Stimulated activated CD4-positive, alpha-beta T cell treated with anti-CD3 and anti-CD28 coated beads, Interleukin-4, amount 100 ng/mL, for 1 hour (primary cell): Measurements from ENCODE around the gene IP6K1.
"Not testable (repeated sequence)": the region's sequence is repeated elsewhere in the genome, so short reads cannot be mapped to it uniquely, and the experiment has no call there.

Experiments
- DNase-seq: peaks from one replicate; pipeline ENCODE4 v3.0.0-alpha.2; 2020

Gene IP6K1

DNA sequence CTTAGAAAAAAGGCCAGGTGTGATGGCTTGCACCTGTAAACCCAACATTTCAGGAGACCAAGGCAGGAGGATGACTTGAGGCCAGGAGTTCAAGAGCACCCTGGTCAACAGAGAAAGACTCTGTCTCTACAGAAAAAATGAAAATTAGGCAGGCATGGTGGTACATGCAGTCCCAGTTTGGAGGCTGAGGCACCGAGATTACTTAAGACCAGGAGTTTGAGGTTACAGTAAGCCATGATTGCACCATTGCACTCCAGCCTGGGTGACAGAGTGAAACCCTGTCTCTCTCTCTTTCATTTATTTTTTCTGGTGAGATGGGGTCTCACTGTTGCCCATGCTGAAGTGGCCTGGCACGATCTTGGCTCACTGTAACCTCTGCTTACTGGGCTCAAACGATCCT is 24.7 kb downstream of the IP6K1 start:
- no peak for DNase-seq

GRCh38 chr3:49759226-49759625 is 27.1 kb downstream of the IP6K1 start:
- DNase-seq: no peak

DNA sequence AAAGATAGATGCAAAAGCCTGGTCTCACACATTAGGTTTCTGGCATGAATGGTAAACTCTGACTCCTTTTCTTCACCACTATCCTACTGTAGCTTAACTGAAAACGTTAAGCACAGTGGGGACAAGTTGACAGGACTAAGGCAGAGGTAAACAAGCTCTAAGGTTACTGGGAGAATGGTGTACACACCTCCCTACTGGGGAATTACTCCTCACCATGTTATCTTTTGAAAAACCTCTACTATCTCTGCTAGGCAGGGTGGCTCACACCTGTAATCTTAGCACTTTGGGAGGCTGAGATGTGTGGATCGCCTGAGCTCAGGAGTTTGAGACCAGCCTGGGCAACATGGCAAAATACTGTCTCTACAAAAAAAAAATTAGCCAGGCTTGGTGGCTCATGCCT is 29.1 kb downstream of the IP6K1 start:
- DNase-seq: no peak

GRCh38 chr3:49756036-49756435 is 30.3 kb downstream of the IP6K1 start:
- DNase-seq: no peak

- no peak for DNase-seq
Measured at GRCh38 chr3:49754536-49754935, 31.8 kb downstream of the IP6K1 start.

- no peak for DNase-seq
Measured at GRCh38 chr3:49751501-49751900, 34.8 kb downstream of the IP6K1 start.

GRCh38 chr3:49750056-49750455 is 36.3 kb downstream of the IP6K1 start:
- DNase-seq: no peak

- DNase-seq: not testable (repeated sequence)
Measured at GRCh38 chr3:49748874-49749273, 37.5 kb downstream of the IP6K1 start.

DNA sequence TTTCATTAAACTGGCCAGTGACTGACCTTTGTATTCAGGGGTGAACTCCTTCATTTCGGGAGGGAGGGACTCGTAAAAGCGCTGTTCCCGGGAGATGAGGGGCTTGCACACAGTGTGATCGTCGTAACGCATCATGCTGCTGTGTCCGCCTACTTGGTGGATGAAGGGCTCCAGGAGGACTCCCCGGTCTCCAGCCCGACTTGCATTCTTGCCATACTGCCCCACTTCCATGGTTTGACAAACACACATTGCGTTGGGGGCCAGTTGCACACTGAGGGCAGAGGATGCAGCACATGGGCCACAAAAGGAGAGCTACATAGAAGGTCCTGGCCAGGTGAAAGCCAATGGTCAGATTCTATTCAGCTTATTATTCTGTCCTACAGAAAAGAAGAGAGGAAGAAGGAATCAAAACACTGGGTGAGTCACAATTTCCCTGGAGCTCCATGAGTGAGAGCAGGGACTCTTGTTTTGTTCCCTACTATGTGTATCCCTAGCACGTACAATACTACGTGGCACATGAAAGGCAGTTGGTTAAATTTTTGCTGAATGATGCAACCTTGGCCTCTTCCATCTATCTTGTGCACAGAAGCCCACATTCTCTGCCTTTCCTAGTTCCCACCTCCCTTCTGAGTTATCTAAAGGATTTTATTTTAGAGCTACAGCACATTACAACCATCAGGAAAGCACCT is 38.4 kb downstream of the IP6K1 start:
- DNase-seq: no peak

GRCh38 chr3:49745986-49746385 is 40.4 kb downstream of the IP6K1 start:
- no peak for DNase-seq

DNA sequence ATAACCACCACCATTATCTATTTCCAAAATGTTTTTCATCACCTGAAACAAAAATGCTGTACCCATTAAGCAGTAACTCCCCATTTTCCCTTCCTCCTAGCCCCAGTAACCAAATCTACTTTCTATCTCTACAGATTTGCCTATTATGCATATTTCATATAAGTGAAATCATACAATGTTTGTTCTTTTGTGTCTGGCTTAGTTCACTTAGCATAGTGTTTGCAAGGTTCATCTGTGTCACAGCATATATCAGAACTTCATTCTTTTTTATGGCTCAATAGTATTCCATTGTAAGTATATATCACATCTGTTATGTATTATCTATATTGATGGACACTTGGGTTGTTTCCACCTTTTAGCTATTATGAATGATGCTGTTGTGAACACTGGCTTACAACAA is 45.9 kb downstream of the IP6K1 start:
- no peak for DNase-seq

- DNase-seq: no peak
Measured at GRCh38 chr3:49738067-49738713, 48.2 kb downstream of the IP6K1 start.

DNA sequence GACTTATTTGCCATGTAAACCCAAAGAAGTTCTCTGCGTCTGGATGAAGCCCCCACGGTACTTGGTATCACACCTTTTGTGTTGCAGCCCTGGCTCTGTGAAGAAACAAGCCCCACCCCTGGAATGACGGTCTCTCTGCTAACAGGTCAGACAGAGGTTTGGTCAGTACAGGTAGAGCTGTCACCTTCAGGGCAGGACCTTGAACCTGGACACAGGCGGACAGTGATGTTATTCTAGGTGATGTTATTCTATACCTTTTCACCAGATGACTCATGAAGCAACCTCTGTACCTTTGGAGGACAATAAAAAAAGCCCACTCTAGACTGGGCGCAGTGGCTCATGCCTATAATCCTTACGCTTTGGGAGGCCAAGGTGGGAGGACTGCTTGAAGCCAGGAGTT is 51.6 kb downstream of the IP6K1 start:
- no peak for DNase-seq

DNA sequence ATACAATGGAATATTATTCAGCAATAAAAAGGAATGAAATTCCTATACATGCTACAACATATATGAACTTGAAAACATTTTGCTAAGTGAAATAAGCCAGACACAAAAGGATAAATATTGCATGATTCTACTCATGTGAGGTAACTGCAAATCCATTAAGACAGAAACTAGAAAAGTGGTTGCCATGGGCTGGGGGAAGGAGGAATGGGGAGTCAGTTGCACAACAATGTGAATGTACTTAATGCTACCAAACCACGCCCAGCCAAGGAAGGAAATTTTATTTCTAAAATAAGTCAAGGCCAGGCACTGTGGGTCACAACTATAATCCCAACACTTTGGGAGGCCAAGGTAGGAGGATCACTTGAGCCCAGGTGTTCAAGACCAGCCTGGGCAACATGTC is 52.8 kb downstream of the IP6K1 start:
- DNase-seq: no peak

- no peak for DNase-seq
Measured at GRCh38 chr3:49732597-49732996, 53.7 kb downstream of the IP6K1 start.

DNA sequence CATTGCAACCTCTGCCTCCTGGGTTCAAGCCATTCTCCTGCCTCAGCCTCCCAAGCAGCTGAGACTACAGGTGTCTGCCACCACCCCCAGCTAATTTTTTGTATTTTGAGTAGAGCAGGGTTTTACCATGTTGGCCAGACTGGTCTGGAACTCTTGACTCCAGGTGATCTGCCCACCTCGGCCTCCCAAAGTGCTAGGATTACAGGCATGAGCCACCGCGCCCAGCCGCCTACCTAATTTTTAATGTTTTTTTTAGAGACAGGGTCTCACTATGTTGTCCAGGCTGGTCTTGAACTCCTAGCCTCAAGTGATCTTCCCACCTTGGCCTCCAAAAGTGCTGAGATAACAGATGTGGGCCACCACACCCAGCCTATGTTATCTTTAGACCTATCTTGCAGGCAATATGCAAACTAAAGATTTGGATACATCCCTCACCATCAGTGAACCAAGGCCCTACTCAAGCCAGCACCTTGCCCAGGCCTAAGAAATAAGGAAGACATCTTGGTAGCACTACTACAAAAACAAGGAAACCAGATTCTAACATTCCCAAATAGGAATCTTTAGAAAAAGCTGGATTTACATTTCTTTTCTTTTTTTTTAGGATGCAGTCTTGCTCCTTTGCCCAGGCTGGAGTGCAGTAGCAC is 56.3 kb downstream of the IP6K1 start:
- DNase-seq: no peak

DNA sequence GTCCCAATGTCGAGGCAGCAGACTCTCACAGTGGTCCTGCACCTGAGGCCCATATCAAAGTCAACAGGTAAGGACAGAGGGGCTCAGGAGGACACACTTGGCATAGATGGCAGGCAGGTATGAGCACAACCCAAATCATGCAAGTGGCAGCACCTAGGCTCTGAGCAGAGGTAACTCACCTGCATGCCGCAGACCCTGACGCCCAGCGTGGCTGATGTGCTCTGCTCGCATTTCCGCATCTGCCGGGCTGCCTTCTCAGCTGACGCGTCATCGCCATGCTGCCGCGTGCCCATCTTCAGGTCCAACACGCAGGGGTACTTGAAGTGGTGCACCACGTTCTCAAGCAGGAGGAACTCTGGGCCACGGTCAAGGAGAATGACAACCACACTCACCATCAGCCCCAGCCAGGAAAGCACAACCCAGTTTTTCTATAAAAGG is 58.4 kb downstream of the IP6K1 start:
- no peak for DNase-seq

DNA sequence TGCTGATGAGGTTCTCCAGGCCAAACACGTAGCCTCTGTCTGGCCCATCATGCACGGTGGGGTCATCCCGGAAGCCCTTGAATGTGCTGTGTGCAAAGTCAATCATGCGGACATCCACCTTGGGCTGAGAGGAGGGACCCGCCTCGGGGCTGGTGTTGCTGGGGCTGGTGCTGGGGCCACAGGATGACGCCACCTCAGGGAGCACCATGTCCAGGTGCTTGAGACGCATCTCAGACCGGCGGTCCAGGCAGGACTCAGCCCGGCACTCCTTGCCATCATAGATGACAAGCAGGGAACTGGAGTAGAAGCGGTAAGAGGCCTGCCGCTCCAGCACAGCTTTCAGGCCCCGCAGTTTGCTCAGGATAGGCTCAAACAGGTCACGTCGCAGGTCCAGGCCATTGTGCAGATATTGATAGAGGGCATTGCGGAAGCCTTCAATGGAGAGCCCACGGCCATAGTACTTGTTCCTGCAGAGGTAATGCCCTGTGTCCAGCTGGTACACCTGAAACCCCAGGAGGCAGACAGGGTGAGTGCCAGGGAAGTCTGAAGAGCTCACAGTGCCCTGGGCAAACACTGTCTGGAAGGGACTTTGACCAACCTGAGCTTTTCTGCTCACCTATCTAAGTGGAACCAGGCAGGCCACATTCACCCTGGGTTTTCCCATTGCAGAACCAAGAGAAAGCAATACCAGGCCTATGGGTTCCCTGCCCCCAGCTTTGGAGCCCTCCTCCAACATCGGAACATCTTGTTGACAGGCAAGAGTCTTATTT is 59.0 kb downstream of the IP6K1 start:
- DNase-seq: no peak

DNA sequence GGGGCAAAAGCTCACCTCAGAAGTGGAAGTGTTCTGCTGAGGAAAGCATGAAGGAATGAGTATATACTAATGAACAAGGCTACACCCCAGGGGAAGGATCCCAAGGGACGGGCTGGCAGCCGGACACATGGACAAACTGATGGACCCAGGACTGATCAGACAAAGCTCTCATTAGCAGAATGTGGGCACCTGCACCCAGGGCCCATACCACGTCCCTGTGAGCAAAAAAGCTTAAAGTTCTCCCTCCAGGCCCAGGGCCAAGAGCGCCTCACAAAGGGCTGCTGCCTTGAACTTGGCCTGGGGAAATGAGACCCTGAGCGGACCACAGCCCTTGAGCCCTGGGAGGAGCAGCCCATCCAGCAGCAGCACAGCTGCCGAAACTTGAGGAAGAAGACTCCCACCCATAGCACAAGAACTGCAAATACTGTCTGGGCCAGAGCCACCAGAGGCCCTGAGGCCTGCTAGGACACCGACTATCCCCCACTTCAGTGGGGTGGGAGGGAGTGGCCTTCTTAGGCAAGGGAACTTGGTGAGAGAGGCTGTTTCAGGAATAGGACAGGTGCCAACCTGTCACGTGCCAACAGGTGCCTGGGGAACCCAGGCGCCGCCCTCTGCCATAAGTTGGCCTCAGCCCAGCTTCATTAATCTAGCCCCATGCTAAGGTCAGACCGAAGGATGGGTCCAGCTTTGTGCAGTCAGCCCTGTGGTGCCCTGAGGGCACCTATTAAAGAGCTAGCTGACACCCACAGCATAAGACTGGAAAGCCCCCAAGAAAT is 60.2 kb downstream of the IP6K1 start:
- no peak for DNase-seq

GRCh38 chr3:49724586-49724985 is 61.8 kb downstream of the IP6K1 start:
- DNase-seq: no peak

DNA sequence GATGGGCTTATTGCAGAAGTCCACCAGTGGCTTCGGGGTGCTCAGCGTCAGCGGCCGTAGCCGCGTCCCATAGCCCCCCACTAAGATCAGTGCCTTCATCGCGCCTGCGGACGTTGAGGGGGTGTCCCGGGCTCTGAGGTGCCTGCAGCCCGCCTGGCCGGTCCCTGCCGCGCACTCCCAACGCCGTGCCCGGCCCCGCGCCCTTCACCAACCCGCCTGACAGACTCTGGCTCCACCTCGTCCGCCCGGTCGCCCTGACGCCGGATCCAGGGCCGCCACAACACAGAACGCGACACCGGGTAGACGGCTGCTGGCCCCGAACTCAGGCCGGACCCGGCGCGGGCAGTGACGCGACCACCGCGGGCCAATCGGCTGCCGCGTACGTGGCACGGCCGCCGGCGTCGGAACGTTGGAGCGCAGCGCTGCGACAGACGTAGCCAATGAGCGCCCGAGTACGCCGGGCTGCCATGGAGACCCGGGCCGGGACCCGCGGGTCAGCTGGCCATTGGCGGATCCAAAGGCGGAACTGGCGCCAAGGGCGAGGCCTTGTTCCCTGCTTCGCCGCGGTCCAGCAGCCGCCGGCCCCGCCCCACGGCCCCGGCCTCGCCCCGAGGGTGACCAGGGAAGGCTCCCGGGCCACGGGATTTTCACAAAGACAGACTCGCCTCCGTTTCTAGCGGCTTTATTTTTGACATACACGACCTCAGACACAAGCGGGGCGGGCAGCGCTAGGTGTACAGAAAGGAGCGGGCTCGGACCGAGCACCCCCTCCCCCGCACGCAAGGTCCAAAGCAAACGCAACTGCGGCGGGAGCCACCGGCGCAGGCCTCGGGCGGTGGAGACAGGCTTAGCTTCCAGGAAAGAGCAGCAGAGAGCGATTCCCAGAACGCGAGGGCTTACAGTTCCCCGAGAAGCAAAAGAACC is 62.5 kb downstream of the IP6K1 start, which contains the start of gene GMPPB:
GMPPB (minus strand) TSS at position 324 of the 924 bp plus-strand sequence; CDS start at position 99, 225 bp downstream.
- DNase-seq: peak; percentile 92

DNA sequence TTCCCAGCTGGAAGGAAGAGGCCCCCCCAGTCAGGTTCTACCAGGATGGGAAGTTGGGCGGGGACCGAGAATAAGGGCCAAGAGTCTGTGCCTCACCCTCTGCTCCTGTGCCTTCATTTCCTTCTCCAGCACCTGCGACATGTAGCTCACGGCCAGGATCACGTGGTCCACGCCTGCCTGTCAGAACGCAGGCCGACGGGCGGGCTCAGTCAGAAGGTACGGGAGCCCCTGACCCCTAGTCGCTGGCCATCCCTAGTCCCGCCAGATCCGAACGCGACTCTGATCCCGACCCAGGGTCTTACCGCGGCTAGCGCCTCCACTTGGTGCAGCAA is 63.1 kb downstream of the IP6K1 start:
- peak; percentile 57 for DNase-seq
